Stimulated activated naive CD8-positive, alpha-beta T cell treated with anti-CD3 and anti-CD28 coated beads, Interleukin-15, amount 100 ng/mL, for 72 hours (primary cell): ENCODE results near the gene GRB10.
"Not testable (repeated sequence)": the region's sequence is repeated elsewhere in the genome, so short reads cannot be mapped to it uniquely, and the experiment has no call there.

Source experiments
- ATAC-seq: fragments of 150-1000 bp; cut with Tn5 transposase; 2 replicates; pipeline ENCODE4 v1.10.0; 2021; ENCODE audit warnings: mild to moderate bottlenecking, moderate library complexity
- DNase-seq, 2 donors: peaks; one replicate each; pipeline ENCODE4 v3.0.0; 2021 to 2022
- H3K27ac Mint-ChIP-seq, 2 donors: one replicate each; pipeline ENCODE4 v1.8.0; 2022; ENCODE audit warnings: mild to moderate bottlenecking in 2 of 2, mixed read lengths in 2 of 2, moderate library complexity in 2 of 2
- H3K27me3 Mint-ChIP-seq: one replicate; pipeline ENCODE4 v1.8.0; 2022; ENCODE audit warnings: mixed read lengths
- H3K4me1 Mint-ChIP-seq: one replicate; pipeline ENCODE4 v1.8.0; 2022; ENCODE audit warnings: mild to moderate bottlenecking, mixed read lengths
- H3K4me3 Mint-ChIP-seq, 2 donors: one replicate each; pipeline ENCODE4 v1.8.0; 2022; ENCODE audit warnings: mild to moderate bottlenecking in 2 of 2, mixed read lengths in 2 of 2, moderate library complexity in 1 of 2
- H3K9me3 Mint-ChIP-seq, 2 donors: one replicate each; pipeline ENCODE4 v1.8.0; 2022; ENCODE audit warnings: mixed read lengths in 2 of 2

GRB10 gene

GRCh38 chr7:50594136-50594535, 188.6 kb downstream of the GRB10 start:
- ATAC-seq (no peak), DNase-seq (no peak)
- Mint-ChIP-seq H3K27ac (no peak overlapping the region), H3K27me3 (peaks cover 22% of the 10 kb centered on the region), H3K9me3 (no peaks in the 10 kb centered on the region), H3K4me3 (no peak overlapping the region), H3K4me1 (peaks cover 29% of the 10 kb centered on the region)

GRCh38 chr7:50592940-50593339, 189.8 kb downstream of the GRB10 start:
- Mint-ChIP-seq H3K27ac (no peak overlapping the region), H3K4me1 (peaks cover 33% of the 10 kb centered on the region), H3K4me3 (no peak overlapping the region), H3K9me3 (no peaks in the 10 kb centered on the region), H3K27me3 (peaks cover 34% of the 10 kb centered on the region)
- ATAC-seq (no peak), DNase-seq (no peak)

GRCh38 chr7:50591480-50592438, 190.9 kb downstream of the GRB10 start:
- Mint-ChIP-seq H3K27me3 (peaks cover 41% of the 10 kb centered on the region), H3K4me3 (no peak overlapping the region), H3K27ac (no peak overlapping the region), H3K9me3 (no peaks in the 10 kb centered on the region), H3K4me1 (peaks cover 33% of the 10 kb centered on the region)
- DNase-seq (no peak), ATAC-seq (no peak)

- no peak for ATAC-seq
- Mint-ChIP-seq H3K4me3 (no peak overlapping the region), H3K4me1 (peaks cover 30% of the 10 kb centered on the region), H3K27ac (peak overlapping the region in 1 of 2 donors; percentile 9), H3K9me3 (no peaks in the 10 kb centered on the region), H3K27me3 (peaks cover 46% of the 10 kb centered on the region)
- DNase-seq, result no peak
These were observed 191.6 kb downstream of the GRB10 start for GRCh38 chr7:50591098-50591479.

GRCh38 chr7:50590535-50590934, 192.2 kb downstream of the GRB10 start:
- no peak for DNase-seq
- ATAC-seq, result no peak
- Mint-ChIP-seq H3K4me3 (no peak overlapping the region), H3K27me3 (peaks cover 48% of the 10 kb centered on the region), H3K9me3 (no peaks in the 10 kb centered on the region), H3K4me1 (peaks cover 24% of the 10 kb centered on the region), H3K27ac (no peak overlapping the region)

GRCh38 chr7:50589364-50589763, 193.3 kb downstream of the GRB10 start:
- Mint-ChIP-seq H3K27me3 (peaks cover 48% of the 10 kb centered on the region), H3K4me3 (no peak overlapping the region), H3K4me1 (peaks cover 13% of the 10 kb centered on the region), H3K9me3 (peaks cover 0 to 2% of the 10 kb centered on the region in 2 donors), H3K27ac (no peak overlapping the region)
- ATAC-seq (peak; percentile 33), DNase-seq (no peak)

- Mint-ChIP-seq H3K4me1 (peaks cover 9% of the 10 kb centered on the region), H3K9me3 (peaks cover 2 to 7% of the 10 kb centered on the region in 2 donors), H3K27ac (no peak overlapping the region), H3K27me3 (peaks cover 48% of the 10 kb centered on the region), H3K4me3 (no peak overlapping the region)
- no peak for DNase-seq
- peak; percentile 37 for ATAC-seq
These were observed 193.8 kb downstream of the GRB10 start for GRCh38 chr7:50588937-50589336.

- DNase-seq, result no peak
- Mint-ChIP-seq H3K4me3 (no peak overlapping the region), H3K4me1 (peaks cover 9% of the 10 kb centered on the region), H3K27ac (no peak overlapping the region), H3K9me3 (peaks cover 8 to 17% of the 10 kb centered on the region in 2 donors), H3K27me3 (peaks cover 44% of the 10 kb centered on the region)
- no peak for ATAC-seq
These were observed 195.0 kb downstream of the GRB10 start for GRCh38 chr7:50587737-50588136.

- DNase-seq (no peak), ATAC-seq (no peak)
- Mint-ChIP-seq H3K9me3 (peaks cover 8 to 21% of the 10 kb centered on the region in 2 donors), H3K27me3 (peaks cover 30% of the 10 kb centered on the region), H3K27ac (no peak overlapping the region), H3K4me1 (peaks cover 9% of the 10 kb centered on the region), H3K4me3 (no peak overlapping the region)
These were observed 197.8 kb downstream of the GRB10 start for GRCh38 chr7:50584793-50585408.

DNA sequence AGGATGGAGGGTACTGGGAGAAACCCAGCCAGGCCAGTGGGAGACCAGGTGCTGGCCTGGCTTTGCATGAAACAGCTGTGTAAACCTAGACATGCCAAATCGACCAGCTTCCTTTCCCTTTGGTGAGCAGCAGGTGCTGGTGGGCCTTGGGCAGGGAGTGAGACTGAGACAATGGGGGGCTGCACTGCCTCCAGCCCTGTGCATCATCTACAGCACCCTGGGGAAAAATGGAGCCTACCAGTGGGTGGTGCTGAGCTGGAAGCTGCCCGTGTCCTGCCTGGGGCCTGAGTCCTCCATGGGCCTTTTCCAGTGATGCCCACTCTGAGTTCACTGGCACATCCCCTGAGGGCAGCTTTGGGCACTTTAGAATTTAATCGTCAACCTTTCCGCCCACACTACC, 198.3 kb downstream of the GRB10 start:
- ATAC-seq (no peak), DNase-seq (no peak)
- peaks cover 8 to 21% of the 10 kb centered on the region in 2 donors for H3K9me3 Mint-ChIP-seq
- H3K27me3 Mint-ChIP-seq, result peaks cover 28% of the 10 kb centered on the region
- no peak overlapping the region for H3K4me3 Mint-ChIP-seq
- H3K4me1 Mint-ChIP-seq, result peaks cover 6% of the 10 kb centered on the region
- H3K27ac Mint-ChIP-seq, result no peak overlapping the region

DNA sequence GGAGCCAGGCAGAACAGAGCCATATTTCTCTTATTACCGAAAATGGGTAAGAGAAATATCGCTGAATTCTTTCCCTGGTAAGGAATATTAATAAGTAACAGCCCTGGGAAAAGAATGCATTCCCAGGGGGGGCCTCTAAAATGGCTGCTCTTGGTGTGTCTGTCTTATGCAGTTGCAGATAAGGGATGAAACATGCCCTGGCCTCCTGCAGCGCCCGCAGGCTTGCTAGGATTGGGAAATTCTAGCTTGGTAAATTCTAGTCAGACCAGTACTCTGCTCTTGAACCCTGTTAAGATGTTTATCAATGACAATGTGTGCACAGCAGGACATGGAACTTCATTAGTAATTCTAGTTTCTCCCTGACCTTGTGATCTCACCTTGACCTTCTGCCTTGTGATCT, 199.4 kb downstream of the GRB10 start:
- H3K4me1 Mint-ChIP-seq, H3K27ac Mint-ChIP-seq, ATAC-seq, DNase-seq, H3K4me3 Mint-ChIP-seq: not testable (repeated sequence)
- Mint-ChIP-seq H3K27me3 (peaks cover 18% of the 10 kb centered on the region), H3K9me3 (peaks cover 8 to 21% of the 10 kb centered on the region in 2 donors)

DNA sequence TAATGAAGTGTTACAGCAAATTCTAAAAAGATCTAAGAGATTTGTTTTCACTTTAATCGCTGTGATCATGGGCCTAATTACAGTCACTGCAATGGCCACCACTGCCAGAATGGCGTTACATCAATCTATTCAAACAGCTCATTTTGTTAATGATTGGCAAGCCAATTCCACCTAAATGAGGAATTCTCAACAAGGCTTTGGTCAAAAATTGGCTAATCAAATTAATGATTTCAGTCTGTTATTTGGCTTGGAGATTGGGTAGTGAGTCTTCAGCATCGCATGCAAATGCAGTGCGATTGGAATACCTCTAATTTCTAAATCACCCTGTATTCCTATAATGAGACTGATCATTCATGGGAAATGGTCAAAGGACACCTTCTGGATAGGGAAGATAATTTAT, 200.4 kb downstream of the GRB10 start:
- not testable (repeated sequence) for DNase-seq, ATAC-seq, H3K27ac Mint-ChIP-seq, H3K4me3 Mint-ChIP-seq, H3K27me3 Mint-ChIP-seq, H3K4me1 Mint-ChIP-seq
- peaks cover 16 to 30% of the 10 kb centered on the region in 2 donors for H3K9me3 Mint-ChIP-seq

DNA sequence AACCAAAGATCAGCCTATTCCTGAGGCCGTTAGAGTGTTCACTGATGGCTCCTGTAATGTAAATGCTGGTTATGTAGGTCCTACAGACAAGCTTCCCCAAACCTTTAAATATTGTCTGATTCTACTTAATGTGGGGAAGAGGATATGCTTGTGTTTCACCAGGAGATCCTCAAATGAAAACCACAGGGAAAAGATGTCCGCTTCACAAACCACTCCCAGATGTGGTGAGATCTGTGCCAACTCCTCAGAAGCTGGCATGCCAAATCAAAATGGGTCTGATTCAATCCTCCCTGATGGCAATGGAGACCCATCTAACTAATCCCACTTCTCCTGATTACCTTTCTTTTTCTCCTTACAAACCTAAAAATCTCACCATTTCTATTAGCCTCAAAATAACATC, 202.0 kb downstream of the GRB10 start:
- H3K27me3 Mint-ChIP-seq, H3K27ac Mint-ChIP-seq, DNase-seq, H3K4me1 Mint-ChIP-seq, ATAC-seq, H3K4me3 Mint-ChIP-seq: not testable (repeated sequence)
- peaks cover 16 to 40% of the 10 kb centered on the region in 2 donors for H3K9me3 Mint-ChIP-seq

DNA sequence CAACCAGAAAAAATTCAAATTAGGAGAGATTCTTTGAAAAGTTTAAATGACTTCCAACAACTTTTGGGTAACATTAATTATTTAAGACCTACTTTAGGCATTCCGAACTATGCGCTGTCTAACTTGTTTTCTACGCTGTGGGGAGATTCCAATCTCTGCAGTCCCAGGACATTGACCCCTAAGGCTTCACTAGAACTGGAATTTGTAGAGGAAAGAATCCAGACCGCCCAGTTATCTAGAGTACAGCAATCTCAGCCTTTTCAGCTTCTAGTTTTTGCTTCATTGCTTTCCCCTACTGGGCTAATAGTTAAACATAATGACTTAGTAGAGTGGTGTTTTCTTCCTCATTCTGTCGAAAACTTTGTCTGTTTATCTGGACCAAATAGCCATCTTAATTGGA, 202.6 kb downstream of the GRB10 start:
- H3K4me1 Mint-ChIP-seq, result no peaks in the 10 kb centered on the region
- H3K27ac Mint-ChIP-seq, result no peak overlapping the region
- H3K4me3 Mint-ChIP-seq, result no peak overlapping the region
- DNase-seq (no peak), ATAC-seq (no peak)
- peaks cover 8% of the 10 kb centered on the region for H3K27me3 Mint-ChIP-seq
- peaks cover 21 to 46% of the 10 kb centered on the region in 2 donors for H3K9me3 Mint-ChIP-seq

DNA sequence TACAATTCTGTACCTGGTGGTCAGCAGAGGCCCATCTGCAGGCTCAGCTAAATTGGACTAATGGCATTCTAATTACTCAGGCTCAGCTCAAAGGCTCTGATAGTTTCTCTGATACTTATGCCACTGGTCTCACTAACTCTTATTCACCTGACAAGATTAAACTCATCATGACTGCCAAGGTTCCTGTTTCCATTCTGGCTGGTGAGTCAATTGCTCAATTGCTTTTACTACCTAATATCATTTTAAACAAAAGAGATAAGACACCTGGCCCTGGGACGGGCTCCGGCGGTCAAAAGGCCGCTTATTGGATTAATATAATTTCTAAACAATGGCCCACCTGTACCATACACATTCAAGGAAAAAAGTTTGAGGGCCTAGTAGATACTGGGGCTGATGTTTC, 204.6 kb downstream of the GRB10 start:
- peaks cover 22% of the 10 kb centered on the region for H3K27me3 Mint-ChIP-seq

DNA sequence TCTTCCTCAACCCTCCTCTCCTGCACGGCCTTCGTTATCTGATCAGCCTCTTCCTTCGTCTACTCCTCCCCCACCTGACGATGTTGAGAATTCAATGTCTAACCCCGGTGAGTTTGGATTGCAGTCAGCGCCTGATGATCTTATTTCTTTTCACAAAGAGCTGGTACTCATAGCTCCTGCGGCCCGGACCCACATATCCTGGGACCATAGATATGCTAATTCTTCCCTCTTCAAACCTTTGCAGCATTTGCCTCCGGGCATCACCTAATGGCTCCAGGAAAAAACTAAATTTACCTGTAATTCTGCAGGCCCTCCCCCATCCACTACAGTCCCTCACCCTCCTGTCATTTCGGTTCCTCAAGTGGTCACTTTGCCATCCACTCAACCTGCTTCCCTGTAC, 205.1 kb downstream of the GRB10 start:
- Mint-ChIP-seq H3K27me3 (peaks cover 22% of the 10 kb centered on the region), H3K4me3 (no peak overlapping the region), H3K9me3 (peaks cover 13 to 27% of the 10 kb centered on the region in 2 donors), H3K4me1 (no peaks in the 10 kb centered on the region), H3K27ac (no peak overlapping the region)
- DNase-seq (no peak), ATAC-seq (no peak)

More for the DNA sequence above, 204.6 kb downstream of the GRB10 start:
- not testable (repeated sequence) for H3K27ac Mint-ChIP-seq, H3K4me1 Mint-ChIP-seq, DNase-seq, ATAC-seq, H3K4me3 Mint-ChIP-seq
- peaks cover 13 to 32% of the 10 kb centered on the region in 2 donors for H3K9me3 Mint-ChIP-seq
